ENCODE results near the gene SPATA1. TPM values are rescaled to one million over a fixed set of nuclear protein-coding genes. Genes with fewer than 3 reads are reported as not detected.

Gene SPATA1
- total and polyA plus RNA-seq, 9 of the 15 experiments (the other 6 are each of a cell fraction or from before 2014, with no cell fraction given) = 0.79 to 2.9 (median 1.5) TPM

DNA sequence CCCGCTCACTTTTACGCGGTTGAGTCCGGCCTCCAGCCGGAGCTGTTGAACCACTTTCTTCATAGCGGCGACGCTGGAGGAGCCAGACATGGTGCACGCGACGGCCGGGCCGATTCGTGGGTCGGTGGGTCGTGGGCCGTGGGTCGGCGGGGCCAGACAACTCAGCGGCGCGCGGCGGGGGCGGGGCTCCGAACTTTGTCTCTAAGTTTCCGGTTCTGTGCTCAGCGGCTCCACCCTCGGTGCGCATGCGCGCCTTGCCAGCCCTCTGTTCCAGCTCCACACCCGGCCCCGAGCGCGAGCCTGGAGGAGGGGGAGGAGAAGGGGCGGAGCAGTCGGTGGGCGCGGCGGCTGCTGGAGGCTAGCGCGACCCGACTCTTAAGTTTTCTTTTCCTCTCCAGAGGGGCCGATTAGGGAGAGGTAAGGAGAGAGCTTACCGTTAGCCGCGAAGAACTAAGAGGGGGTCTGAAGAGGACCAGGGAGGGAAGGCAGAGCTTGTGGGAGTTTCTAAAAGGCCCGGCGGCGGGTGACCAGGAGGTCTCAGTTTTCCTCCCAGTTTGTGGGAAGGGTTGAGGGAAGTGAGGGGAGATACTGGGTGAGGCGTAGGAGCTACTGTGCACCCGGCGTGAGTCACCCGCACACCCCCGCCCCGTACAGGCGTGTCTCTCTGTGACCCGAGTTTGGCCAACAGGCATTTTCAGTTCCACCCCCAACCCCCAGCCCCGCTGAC is at the start of gene SPATA1, which contains the start of gene GNG5 (continued):
- TF ChIP-seq PRDM10 (IDR thresholded peaks at IDR 0.05; ENCODE audit: partially characterized antibody) (peak; percentile 64), PCBP2 (IDR thresholded peaks at IDR 0.05; ENCODE audit: low read depth, low read length, poor library complexity, severe bottlenecking) (no peak), ZNF764 (CRISPR knock-in tag; IDR thresholded peaks at IDR 0.05; ENCODE audit: low read depth) (no peak), GABPA (tag; conservative IDR thresholded peaks at IDR 0.05; ENCODE audit: low read depth) (peak; percentile 80), YBX1 (IDR thresholded peaks at IDR 0.05) (no peak), ELF1 (tag; IDR thresholded peaks at IDR 0.05) (peak; percentile 47; the same call in 1 of the 2 replicates), BRD9 (IDR thresholded peaks at IDR 0.05; ENCODE audit: low read depth, partially characterized antibody) (peak; percentile 88), ZNF224 (CRISPR knock-in tag; IDR thresholded peaks at IDR 0.05) (no peak), EGR1 (conservative IDR thresholded peaks at IDR 0.05) (peak; percentile 97), ZNF444 (CRISPR knock-in tag; IDR thresholded peaks at IDR 0.05) (no peak), POLR2B (IDR thresholded peaks at IDR 0.05; ENCODE audit: low read depth, partially characterized antibody) (peak; percentile 95), ZC3H4 (CRISPR knock-in tag; IDR thresholded peaks at IDR 0.05; ENCODE audit: borderline replicate concordance) (no peak)
